Right lobe of liver (tissue), 4 donors: ENCODE data around the gene ZFPM1.

Experiments used
- POLR2A ChIP-seq: fragments of 450-650 bp; IDR thresholded peaks from one replicate; pipeline ENCODE4 v1.6.1; 2017; ENCODE audit warnings: antibody characterized with exemption, mild to moderate bottlenecking
- TF ChIP-seq, protein P1 (sequence below), 4 donors: fragments of 200-600 bp in 3 of 4; fragments of 450-650 bp in 1 of 4; IDR thresholded peaks; one replicate each; pipeline versions ENCODE4 v1.5.1 to v1.8.0; 2016 to 2022; ENCODE audit warnings: antibody characterized with exemption in 4 of 4, mild to moderate bottlenecking in 2 of 4
- donor health status: DM: no; HTN: no; CAD: no.
- donor health status: DM: no; HTN: no; CAD: no.
- donor health status: DM: no; HTN: yes; CAD: no.

DNA sequence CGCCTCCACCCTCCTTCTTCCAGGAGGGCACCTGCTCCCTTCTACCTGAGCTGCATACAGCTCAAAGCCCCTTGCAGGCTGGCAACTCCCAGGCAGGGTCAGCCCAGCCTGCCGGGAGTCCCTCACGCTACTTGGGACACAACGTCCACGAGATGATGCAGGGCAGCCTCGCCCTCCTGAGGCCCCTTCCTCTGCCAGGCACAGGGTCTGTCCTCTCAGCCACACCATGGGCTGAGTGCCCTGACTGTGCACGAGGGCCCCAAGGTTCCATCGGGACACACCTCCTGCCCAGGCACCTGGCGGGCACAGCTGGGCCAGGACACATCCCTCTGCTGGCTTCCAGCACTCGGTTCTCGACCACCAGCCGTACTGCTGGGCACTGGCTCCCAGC is 86.2 kb downstream of the ZFPM1 start:
- TF ChIP-seq, protein P1, sequence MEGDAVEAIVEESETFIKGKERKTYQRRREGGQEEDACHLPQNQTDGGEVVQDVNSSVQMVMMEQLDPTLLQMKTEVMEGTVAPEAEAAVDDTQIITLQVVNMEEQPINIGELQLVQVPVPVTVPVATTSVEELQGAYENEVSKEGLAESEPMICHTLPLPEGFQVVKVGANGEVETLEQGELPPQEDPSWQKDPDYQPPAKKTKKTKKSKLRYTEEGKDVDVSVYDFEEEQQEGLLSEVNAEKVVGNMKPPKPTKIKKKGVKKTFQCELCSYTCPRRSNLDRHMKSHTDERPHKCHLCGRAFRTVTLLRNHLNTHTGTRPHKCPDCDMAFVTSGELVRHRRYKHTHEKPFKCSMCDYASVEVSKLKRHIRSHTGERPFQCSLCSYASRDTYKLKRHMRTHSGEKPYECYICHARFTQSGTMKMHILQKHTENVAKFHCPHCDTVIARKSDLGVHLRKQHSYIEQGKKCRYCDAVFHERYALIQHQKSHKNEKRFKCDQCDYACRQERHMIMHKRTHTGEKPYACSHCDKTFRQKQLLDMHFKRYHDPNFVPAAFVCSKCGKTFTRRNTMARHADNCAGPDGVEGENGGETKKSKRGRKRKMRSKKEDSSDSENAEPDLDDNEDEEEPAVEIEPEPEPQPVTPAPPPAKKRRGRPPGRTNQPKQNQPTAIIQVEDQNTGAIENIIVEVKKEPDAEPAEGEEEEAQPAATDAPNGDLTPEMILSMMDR (IDR thresholded peaks at IDR 0.05): no peak
- no peak for TF ChIP-seq POLR2A
